Muscle of arm (tissue), 12 donors: ENCODE data around the gene IQCH. TPM values are rescaled to one million over a fixed set of nuclear protein-coding genes. Genes with fewer than 3 reads are reported as not detected.
A peak's percentile ranks its signal among the peaks of the same experiment; 100 is the strongest.

Experiments used
- DNase-seq: peaks from one replicate; pipeline ENCODE4 v3.0.0-alpha.2; 2013
- polyA plus RNA-seq, 12 donors: library from polyadenylated mRNA; unstranded; fragments of 120-200 nt; gene quantifications; one replicate each; pipeline ENCODE4 v1.2.1, GENCODE V29; 2013; ENCODE audit not compliant: insufficient read length in 12 of 12

IQCH gene
- polyA plus RNA-seq, 12 donors = 0.80 to 1.7 (median 0.93) TPM; not detected in 2

GRCh38 chr15:67524235-67524634 lies 269.6 kb downstream of the IQCH start:
- no peak for DNase-seq

- DNase-seq = no peak
Observed at GRCh38 chr15:67528513-67528912, 273.9 kb downstream of the IQCH start.

GRCh38 chr15:67531379-67531914 lies 276.9 kb downstream of the IQCH start:
- no peak for DNase-seq

- no peak for DNase-seq
Observed at GRCh38 chr15:67533873-67534272, 279.3 kb downstream of the IQCH start.

DNA sequence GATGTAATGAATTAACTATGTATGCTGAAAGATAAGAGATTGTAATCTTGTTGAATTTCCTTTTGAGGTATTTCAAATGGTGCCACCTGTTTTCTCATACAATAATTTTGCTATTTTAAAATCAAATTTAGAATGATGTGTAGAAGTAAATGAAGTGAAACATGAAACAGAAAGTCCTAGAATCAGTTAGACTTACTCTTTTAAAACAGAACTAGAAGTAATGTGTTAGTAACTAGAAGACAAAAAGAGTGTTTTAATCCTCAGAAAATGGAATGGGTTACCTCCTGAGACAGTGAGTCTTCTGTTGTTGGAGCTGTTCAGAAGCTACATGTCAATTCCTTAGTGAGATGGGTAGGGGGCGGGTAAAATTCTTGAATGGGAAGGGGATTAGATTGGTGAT lies 279.8 kb downstream of the IQCH start:
- no peak for DNase-seq

- DNase-seq = no peak
Observed at GRCh38 chr15:67537771-67538170, 283.2 kb downstream of the IQCH start.

DNA sequence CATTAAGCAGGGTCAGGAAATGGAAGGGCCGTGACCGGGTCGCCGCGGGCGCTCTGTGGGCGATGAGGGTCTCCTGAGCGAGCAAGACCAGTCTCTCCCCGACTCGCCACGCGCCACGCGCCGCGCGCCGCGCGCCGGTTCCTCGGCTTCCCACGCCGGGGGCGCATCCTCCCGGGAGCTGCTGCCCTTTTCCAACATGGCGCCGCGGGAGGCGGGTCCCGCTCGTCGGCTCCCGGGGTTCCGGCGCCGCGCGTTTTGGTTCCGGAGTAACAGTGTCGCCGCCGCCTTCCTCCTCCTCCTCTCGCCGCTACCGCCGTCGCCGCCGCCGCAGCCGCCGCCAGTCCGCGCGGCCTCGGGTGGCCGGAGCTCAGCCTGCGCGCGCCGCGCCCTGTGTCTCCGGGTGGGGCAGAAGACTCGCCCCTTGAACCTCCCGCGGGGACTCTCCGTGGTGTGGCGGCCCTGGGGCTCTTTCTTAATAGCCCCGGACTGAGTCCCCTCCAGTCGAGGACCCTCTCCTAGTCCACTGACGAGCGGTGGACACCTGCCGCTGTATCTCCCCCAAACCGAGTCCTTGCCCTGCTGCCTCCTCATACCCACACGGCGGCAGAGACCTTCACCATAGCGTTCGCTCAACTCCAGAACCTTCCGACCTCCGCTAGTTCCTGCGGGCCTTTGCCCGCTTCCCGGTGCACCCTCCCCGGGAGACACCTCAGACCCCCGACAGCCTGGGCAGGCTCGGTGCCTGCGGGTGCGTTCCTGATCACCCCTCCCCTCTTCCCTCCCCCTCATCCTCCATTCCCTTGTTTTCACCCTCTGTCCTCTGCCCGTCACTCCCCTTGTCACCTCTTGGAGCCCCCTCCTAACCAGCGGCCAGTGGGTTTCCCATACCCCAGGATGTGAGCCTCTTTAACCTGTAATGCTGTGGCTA lies 288.1 kb downstream of the IQCH start, which contains the start of gene MAP2K5:
Gene MAP2K5 (plus strand): TSS at position 284 of the 928 bp plus-strand sequence. CDS start 633 bp downstream, at position 917.
- peak; percentile 83 for DNase-seq

GRCh38 chr15:67543348-67543718 lies 288.7 kb downstream of the IQCH start:
- no peak for DNase-seq

DNA sequence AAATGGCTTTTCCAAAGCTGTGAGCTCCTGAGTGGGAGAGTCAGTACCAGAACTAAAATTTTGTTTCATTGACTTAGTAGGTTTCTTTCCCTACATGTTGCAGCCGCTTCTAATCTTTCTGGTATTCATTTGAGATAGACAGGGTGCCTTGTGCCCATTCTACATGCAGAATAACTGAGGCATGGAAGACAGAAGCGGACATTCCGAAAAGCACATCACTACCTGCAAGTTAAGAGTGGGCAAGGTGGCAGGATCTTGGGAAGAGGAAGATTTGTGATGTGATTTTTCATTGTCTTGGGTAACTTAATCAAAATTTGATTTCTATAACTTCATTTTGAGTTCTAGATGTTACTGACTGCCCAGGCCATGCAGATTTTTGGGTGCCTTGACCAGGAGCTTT lies 289.9 kb downstream of the IQCH start:
- no peak for DNase-seq

GRCh38 chr15:67545864-67546263 lies 291.3 kb downstream of the IQCH start:
- no peak for DNase-seq

- no peak for DNase-seq
Observed at GRCh38 chr15:67547064-67547463, 292.5 kb downstream of the IQCH start.

DNA sequence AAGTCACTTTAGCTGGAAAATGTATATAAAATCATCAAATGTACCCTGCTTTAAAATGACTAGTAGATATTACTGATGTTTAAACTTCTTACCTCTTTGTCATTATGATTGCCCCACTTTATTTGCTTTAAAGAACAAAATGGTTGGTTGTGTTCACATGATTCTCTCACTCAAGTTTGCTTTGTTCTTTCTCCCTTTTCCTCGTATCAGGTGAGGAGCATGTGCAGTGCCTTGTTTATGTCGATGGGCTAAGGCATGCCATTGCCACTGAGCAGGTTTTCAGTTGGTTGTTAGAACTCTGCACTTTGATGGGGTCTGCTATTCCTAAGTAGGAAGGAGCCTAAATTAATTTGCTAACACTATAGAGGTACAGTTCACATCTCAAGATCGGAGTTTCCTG lies 293.2 kb downstream of the IQCH start:
- no peak for DNase-seq

DNA sequence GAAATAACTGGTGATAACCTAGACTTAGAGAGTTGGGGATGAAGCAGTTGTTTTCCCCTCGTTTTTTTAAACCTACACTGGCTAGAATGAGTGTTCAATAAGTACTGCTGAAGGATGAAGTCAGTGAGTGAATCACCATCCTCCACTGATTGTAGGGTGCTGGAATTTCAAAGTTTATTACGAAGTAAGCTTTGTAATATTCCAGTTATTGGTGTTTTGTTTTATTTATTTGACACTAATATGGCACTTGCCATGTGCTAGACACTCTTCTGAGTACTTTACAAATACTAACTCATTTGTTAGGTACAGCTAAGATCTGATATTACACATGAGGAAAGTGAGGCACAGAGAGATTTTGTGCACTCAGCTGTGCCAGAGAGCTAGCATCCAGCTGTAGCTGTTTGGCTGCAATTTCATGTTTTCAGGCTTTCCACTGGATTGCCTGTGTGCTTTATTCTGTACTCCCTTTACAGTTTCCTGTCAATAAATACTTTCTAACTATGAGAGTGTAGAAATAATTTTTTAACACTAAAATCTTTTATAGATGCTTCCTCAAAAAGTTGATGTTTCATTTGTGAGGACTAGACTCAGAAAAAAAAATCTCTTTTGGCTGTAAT lies 293.8 kb downstream of the IQCH start:
- DNase-seq = peak; percentile 40

- DNase-seq = peak; percentile 25
Observed at GRCh38 chr15:67548862-67549651, 294.5 kb downstream of the IQCH start.

DNA sequence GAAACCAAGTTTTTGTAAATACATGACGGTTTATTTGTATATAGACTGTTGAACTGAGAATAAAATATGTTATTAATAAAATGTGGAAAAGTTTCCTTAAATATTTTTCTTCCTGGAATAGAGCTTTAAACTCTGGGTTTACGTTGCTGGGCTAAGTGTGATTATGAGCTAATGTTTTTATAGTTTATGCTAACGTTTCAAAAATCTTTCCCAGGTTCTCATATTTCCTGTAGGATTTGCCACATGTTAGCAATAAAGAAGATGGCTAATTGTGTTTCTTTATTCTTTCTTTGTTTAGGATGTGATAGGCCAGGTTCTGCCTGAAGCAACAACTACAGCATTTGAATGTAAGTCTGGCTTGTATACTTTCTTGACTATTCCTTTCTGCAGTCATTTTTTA lies 295.1 kb downstream of the IQCH start:
- no peak for DNase-seq

DNA sequence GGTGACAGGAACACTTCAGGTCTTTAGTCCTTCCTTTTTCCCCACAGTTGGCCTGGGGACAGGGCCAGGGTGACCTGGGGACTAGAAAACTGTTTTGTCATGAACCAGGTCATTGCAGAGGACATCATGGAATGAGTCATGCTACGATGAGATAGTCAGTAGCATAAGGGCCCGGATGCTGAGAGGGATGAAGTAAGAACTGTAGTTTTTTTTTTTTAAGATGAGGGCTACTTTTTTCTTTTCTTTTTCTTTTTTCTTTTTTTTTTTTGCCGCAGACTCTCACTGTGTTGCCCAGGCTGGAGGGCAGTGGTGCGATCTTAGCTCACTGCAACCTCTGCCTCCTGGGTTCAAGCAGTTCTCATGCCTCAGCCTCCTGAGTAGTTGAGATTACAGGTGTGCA lies 295.9 kb downstream of the IQCH start:
- DNase-seq = no peak

DNA sequence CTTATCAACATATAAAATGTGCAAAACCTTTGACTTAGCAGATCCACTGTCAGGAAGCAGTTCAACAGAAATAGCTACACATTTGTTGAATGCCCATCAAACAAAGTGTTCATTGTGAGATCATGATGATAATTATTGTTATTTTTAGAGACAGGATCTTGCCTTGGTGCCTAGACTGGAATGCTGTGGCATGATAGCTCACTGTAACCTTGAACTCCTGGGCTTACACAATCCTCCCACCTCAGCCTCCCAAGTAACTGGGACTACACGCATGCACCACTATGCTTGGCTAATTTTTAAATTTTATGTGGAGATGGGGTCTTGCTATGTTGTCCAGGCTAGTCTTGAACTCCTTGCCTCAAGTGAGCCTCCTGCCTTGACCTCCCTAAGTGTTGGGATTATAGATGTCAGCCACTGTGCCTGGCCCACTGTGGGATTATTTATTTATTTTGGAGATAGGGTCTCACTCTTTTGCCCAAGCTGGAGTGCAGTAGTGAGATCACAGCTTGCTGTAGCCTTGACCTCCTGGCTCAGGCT lies 296.7 kb downstream of the IQCH start:
- DNase-seq = no peak
